Measurements from ENCODE around the gene SH3RF3. TPM values are rescaled to one million over a fixed set of nuclear protein-coding genes. Genes with fewer than 3 reads are reported as not detected.

The SH3RF3 gene
- total RNA-seq, 1 experiment from 2014 or later, result 0.82 TPM

- DNase-seq, result no peak
- H3K4me3 ChIP-seq, result no peak overlapping the region
- H3K36me3 ChIP-seq, result no peaks in the 10 kb centered on the region
- H3K27me3 ChIP-seq, result no peaks in the 10 kb centered on the region
- no peaks in the 10 kb centered on the region for H3K9me3 ChIP-seq
Observed at GRCh38 chr2:109143214-109144187, 14.5 kb downstream of the SH3RF3 start.

DNA sequence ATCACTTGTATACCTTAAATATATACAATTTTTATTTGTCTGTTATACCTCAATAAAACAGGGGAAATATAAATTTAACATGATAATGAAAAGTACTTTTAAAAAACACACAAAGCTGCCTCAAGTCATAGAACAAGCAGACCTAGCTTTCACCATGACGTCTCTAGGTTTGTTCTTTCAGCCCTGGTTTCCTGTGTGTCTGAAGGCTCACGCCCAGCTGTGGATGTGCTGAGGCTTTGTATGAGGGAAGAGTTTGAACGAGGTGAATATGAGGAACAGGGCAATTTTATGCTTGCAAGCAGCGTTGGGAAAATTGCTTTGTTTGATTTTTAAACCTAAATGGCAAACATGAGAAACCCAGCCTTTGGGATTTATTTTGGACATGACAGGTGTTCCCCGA, 15.3 kb downstream of the SH3RF3 start:
- Histone ChIP-seq H3K9me3 (no peaks in the 10 kb centered on the region), H3K4me3 (no peak overlapping the region), H3K36me3 (no peaks in the 10 kb centered on the region), H3K27me3 (no peaks in the 10 kb centered on the region)
- DNase-seq, result no peak

GRCh38 chr2:109144721-109145120, 15.7 kb downstream of the SH3RF3 start:
- no peak overlapping the region for H3K4me3 ChIP-seq
- DNase-seq, result no peak
- no peaks in the 10 kb centered on the region for H3K27me3 ChIP-seq
- H3K9me3 ChIP-seq, result no peaks in the 10 kb centered on the region
- no peaks in the 10 kb centered on the region for H3K36me3 ChIP-seq

GRCh38 chr2:109145286-109145685, 16.3 kb downstream of the SH3RF3 start:
- no peaks in the 10 kb centered on the region for H3K36me3 ChIP-seq
- H3K4me3 ChIP-seq, result no peak overlapping the region
- H3K27me3 ChIP-seq, result no peaks in the 10 kb centered on the region
- DNase-seq, result no peak
- H3K9me3 ChIP-seq, result no peaks in the 10 kb centered on the region

DNA sequence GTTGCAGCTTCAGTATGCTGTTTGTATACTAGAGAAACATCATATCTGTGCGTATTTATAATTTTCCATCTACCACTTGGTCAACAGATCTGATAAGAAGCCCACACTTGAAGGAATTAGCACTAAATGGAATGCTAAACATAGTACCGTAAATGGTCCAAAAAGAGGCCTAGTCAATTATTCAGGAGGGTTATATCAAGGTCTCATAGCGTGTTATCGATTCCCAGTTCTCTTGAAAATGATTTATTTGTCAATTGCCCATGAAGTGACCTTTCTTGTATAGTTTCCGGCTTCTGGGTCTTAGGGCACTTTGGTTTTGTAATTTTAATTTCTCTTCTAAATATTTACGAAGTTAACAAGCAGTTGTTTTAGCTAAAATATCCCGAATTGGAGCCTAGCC, 18.4 kb downstream of the SH3RF3 start:
- Histone ChIP-seq H3K4me3 (no peak overlapping the region), H3K36me3 (no peaks in the 10 kb centered on the region), H3K27me3 (no peaks in the 10 kb centered on the region), H3K9me3 (no peaks in the 10 kb centered on the region)
- no peak for DNase-seq

DNA sequence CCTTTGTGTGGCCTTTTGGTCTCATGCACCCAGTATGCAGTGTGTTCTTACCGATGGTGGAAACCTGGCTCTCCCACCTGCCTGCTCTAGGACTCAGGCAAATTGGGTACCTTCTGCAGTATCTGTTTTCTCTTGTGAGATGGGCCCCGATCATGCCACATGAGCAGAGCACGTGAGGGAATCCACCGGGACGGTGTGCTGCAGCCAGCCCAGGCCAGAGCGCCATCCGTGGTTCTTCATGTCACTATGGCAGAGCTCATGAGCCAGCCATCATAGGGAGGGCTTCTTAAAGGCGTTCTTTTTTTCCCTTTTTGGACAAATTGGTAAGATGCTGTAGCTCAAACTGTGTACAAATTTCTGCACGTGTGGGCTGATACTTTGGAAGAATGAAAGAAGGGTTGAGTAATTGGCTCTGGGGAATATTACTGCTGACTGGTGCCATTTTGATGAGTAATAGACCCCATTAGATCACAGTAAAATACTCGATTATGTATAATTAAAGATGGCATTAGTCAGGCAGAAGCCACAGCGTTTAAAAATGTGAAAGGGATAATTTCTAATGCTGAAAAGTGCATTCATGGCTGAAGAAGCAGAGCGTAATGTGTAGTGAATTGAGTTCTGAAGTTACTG, 19.2 kb downstream of the SH3RF3 start:
- H3K4me3 ChIP-seq, result no peak overlapping the region
- no peak for DNase-seq
- no peaks in the 10 kb centered on the region for H3K36me3 ChIP-seq
- H3K9me3 ChIP-seq, result no peaks in the 10 kb centered on the region
- H3K27me3 ChIP-seq, result no peaks in the 10 kb centered on the region

DNA sequence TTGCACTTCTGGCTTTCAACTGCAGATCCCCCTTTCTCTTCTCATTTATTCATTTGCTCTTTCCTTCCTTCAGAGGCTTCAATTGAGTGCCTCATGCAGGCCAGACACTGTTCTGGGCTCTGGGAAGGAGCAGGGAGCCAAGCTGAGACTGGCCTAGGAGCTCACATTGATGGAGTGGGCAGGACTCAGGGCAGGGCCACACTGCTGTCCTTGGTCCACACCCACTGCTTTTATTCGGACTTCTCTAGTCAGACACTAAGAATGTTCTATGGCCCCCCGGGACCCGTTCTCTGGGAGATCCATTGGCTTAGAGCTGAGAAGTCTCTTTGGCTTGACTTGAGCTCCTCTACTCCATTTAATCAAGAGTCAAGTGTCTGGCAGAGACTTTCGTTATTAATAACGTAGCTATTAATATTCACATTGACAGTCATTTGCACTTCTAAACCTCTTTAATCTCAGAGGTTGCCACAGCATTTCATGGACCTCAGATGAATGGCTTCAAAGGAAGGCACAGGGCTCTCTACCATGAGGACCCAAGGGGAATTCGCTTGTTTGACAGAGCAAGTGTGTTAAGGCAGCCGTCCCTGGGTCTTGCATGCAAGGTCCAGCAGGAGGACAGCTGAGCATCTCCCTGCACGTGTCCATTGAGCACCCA, 20.1 kb downstream of the SH3RF3 start:
- no peaks in the 10 kb centered on the region for H3K36me3 ChIP-seq
- no peak overlapping the region for H3K4me3 ChIP-seq
- DNase-seq, result no peak
- no peaks in the 10 kb centered on the region for H3K9me3 ChIP-seq
- no peaks in the 10 kb centered on the region for H3K27me3 ChIP-seq

DNA sequence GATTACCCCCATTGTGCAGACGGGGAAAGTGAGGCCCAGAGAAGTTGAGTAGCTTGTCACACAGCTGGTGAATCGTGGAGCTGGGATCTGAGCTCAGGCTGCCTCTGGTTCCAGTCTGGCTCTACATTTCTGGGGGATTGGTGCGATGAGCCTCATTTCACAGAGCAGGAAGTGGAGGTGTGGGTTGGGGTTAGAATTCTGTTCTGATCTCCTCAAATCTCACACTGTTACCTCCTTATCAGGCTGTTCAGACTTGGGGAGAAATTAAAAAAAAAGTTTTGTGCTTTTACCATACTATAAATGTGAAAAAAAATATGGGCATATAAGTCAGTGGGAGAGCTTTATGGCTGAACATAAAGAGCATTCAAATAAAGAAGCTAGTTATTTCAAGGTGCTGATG, 21.6 kb downstream of the SH3RF3 start:
- H3K4me3 ChIP-seq, result no peak overlapping the region
- H3K9me3 ChIP-seq, result no peaks in the 10 kb centered on the region
- H3K27me3 ChIP-seq, result no peaks in the 10 kb centered on the region
- no peaks in the 10 kb centered on the region for H3K36me3 ChIP-seq
- DNase-seq, result no peak

DNA sequence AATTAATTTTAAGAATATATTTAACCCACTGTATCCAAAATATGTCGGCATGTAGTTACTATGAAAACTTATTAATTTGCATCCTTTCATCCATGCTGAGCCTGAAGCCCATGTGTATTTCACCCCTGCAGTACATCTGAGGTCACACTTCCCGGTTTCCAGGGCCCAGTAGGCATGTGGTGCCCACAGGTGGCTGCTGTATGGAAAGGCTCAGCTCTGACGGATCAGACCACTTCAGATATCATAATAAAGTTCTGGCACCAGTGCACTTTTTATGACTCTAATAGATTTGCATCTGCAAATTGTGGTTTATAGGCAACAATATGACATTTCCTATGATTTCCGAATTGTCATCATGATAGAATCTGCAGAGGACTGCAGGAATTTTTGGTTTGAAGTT, 22.5 kb downstream of the SH3RF3 start:
- no peak for DNase-seq
- Histone ChIP-seq H3K27me3 (no peaks in the 10 kb centered on the region), H3K9me3 (no peaks in the 10 kb centered on the region), H3K4me3 (no peak overlapping the region), H3K36me3 (no peaks in the 10 kb centered on the region)

- no peak for DNase-seq
- Histone ChIP-seq H3K36me3 (no peaks in the 10 kb centered on the region), H3K27me3 (no peaks in the 10 kb centered on the region), H3K4me3 (no peak overlapping the region), H3K9me3 (no peaks in the 10 kb centered on the region)
Observed at GRCh38 chr2:109153005-109153784, 24.2 kb downstream of the SH3RF3 start.

GRCh38 chr2:109153807-109154206, 24.8 kb downstream of the SH3RF3 start:
- Histone ChIP-seq H3K9me3 (no peaks in the 10 kb centered on the region), H3K27me3 (no peaks in the 10 kb centered on the region), H3K4me3 (no peak overlapping the region), H3K36me3 (no peaks in the 10 kb centered on the region)
- DNase-seq, result no peak

- DNase-seq, result no peak
- Histone ChIP-seq H3K9me3 (no peaks in the 10 kb centered on the region), H3K4me3 (no peak overlapping the region), H3K27me3 (no peaks in the 10 kb centered on the region), H3K36me3 (no peaks in the 10 kb centered on the region)
Observed at GRCh38 chr2:109154226-109154625, 25.2 kb downstream of the SH3RF3 start.

GRCh38 chr2:109155553-109156451, 26.8 kb downstream of the SH3RF3 start:
- no peak for DNase-seq
- Histone ChIP-seq H3K4me3 (no peak overlapping the region), H3K36me3 (no peaks in the 10 kb centered on the region), H3K27me3 (no peaks in the 10 kb centered on the region), H3K9me3 (no peaks in the 10 kb centered on the region)

DNA sequence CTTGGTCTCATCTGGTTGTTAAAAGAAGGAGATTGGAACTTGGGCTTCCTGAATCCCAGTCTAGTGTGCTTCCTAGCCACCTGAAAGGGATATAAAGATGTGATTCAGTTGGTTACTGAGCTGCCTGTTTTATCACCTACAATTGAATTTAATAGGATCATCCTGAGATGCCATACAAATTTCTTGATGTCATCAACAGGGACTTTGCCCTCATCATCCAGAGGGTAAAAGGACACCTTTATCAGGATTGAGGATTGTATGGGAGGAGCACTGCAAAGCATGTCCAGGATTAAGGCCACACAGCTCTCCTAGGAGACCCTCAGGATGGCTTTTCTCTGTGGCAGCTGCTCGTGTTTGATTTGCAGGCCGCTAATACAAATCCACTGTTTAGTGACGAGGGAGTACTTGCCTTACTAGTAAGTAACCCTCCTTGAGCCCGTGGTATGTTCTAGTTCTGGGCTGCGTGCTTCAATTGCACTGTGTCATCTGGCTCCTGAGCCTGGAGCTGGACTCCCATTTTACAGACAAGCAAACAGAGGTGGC, 28.6 kb downstream of the SH3RF3 start:
- Histone ChIP-seq H3K9me3 (no peaks in the 10 kb centered on the region), H3K36me3 (no peaks in the 10 kb centered on the region), H3K27me3 (no peaks in the 10 kb centered on the region), H3K4me3 (no peak overlapping the region)
- no peak for DNase-seq

DNA sequence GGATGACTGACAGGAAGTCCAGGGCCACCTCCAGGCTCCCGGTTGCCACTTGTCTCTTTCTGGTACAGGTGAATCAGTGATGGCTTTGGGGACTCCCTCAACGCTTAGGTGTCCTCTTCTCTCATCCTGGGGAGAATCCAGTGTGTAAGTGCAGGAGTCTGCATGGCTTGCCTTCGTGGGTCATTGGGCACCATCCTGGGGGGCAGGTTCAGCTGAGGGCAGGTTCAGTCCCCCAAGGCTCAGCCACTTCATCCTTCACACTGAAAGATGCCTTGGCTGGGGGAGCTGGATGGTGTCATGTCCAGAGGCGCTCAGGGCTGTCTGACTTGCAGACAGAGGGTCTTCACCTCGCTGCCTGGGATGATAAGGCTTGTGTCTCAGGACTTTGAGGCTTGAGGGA, 29.2 kb downstream of the SH3RF3 start:
- no peaks in the 10 kb centered on the region for H3K9me3 ChIP-seq
- no peaks in the 10 kb centered on the region for H3K27me3 ChIP-seq
- H3K4me3 ChIP-seq, result no peak overlapping the region
- no peaks in the 10 kb centered on the region for H3K36me3 ChIP-seq
- DNase-seq, result no peak

DNA sequence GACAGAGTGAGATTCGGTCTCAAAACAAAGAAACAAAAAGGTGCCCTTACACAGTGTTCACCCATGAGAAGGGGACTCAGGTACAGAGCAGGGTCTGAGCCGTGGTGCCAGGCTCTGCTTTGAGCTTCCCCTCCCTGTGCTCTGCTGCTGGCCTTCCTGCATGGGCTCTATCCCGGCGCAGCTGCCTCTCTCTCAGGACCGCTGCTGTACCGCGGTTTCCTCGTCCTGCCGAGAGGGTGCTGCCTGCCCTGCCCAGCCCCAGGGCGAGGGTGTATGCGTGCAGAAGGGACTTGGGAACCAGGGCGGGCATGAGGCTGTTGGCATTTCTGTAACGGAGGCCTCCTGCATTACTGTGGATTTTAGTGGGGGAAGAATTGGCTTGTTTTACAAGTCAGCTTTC, 30.1 kb downstream of the SH3RF3 start:
- no peak for DNase-seq
- no peaks in the 10 kb centered on the region for H3K9me3 ChIP-seq
- no peak overlapping the region for H3K4me3 ChIP-seq
- no peaks in the 10 kb centered on the region for H3K36me3 ChIP-seq
- H3K27me3 ChIP-seq, result no peaks in the 10 kb centered on the region

Measured in MG63 (cell line).